GM19023 (cell line): ENCODE data around the gene GRK5.

ENCODE experiments used
- ATAC-seq: cut with Tn5 transposase; IDR thresholded peaks from one replicate; pipeline ENCODE4 v1.9.1; 2021; ENCODE audit warnings: mild to moderate bottlenecking, moderate library complexity; ENCODE audit not compliant: unreplicated experiment

The GRK5 gene

DNA sequence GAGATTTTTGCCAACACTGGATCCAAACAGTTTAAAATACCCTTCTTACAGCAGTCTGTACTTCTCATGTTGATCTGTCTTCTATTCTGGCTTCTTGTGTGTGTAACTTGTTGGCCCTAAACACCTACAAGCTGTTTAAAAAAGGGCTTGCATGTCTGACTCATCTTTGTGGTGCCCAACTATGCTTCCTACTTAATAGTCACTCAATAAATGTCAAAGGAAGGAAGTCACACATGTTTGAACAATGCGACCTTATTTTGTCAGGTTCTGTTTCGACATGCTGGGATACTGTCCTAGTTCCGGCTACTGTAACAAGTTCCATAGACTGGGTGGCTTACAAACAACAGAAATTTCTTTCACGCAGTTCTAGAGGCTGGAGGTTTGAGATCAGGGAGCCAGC, 9.4 kb upstream of the GRK5 start:
- no peak for ATAC-seq

DNA sequence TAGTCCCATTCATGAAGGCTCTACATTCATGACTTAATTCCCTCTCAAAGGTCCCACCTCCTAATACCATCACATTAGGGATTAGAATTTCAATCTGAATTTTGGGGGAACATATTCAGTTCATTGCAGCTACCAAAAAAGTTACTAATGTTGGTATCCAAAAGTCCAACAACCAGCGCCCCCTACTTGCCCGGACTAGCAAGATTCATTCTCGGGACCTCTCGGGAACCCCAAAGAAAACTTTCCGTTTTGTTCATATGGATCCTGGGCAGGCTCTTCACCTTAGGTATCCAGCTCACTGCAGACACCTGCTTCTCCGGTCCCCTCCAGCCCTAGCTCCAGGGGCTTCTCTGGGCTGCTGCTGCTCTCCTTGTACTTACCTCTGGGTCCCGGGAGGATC, 8.9 kb upstream of the GRK5 start:
- ATAC-seq = no peak

DNA sequence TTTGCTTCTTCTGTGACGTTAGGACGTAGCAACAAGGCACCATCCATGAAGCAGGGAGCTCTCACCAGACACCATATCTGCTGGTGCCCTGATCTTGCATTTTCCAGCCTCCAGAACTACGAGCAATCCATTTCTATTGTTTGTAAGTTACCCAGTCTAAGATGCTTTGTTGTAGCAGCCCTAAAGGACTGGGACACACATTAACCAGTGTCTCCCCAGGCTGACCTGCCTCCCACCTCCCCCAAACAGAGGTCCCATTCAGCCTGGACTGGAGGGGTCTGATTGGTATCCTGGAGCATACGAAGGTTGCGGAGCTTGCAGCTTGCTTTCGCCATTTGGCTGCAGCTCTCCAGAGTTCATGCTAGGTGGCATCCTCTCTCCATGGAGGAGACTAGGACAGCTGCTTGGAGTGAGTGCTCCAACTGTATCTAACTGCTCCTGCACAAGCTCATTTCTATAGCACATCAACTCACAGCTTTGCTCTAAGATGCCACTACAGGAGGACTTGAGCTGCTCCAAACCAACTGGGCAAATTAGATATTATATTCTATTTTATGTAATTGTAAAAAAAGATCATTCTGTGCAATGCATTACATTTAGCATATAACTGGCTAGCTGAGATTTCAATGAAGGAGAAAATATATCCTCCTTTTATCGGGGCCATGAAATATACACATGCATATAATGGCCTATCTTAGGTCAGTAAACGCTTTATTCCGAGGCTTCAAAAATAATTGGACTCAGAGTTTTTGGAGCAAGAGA, 8.0 kb upstream of the GRK5 start:
- ATAC-seq = no peak

DNA sequence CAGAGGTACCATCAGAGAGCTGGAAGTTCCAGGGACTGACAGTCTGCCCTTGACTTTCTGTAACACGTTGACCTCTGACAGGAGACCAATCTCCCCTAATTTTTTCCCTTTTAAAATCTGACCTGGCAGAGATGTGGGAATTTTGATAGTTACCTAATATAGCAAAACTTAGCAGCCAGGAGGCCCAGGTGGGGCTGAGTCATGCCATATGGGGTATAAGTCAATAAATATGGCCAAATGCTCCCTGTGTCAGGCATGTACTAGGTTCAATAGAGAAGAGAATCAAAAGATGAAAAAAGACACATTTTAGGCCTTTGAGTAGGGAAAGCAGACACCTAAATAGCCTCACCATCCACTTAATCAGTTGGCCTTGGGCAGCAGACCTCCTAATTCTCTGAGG, 6.1 kb upstream of the GRK5 start:
- no peak for ATAC-seq

DNA sequence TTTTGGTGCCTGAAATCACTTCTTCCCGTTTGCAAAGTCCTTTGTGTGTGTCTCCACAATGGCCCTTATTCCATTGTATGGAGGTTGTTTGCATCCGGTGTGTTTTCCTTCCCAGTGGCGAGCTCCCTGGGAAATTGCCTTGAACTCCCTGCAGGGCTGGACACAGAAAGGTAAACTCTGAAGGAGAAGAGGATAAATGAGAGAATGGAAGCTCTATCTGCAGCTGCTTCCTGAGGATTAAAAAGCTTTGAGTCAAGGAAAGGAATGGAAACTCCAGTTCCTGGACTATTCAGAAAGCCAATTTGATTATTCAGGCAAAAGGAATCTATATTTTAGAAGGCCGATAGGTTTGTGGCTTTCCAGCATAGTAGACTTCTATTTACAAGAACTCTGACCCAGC, 4.4 kb upstream of the GRK5 start:
- ATAC-seq = no peak

DNA sequence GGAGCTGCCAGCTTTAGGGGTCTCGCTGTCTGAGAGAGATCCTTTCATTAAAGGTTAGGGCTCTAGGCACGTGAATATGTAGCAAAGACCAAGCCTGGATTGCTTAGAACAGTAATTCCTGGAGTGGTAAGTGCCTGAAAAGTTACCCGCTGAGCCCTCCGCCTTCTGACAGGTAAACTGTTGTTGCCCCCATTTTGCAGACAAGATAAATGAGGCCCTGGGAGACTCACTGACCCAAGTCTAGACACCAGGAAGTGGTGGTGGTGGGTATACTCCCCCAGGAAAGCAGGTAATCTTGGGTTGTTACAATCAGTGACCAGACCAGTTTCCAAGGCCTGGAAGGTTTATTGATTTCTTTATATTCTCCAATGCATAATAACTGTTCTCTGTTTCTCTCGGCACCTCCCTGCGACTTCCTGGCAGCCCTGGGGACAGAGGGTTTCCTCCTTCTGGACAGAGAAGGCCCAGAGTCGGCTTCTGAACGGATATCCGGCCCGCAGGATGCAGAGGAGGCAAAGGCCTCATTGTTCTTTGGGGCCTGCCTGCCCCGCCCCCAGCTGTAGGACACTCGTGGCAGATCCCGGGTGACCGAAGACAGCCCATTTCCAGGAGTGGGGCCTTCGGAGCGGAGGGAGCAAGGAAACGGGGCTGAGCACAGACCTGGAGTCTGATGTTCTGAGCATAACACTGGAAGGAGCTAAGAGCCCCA, 1.3 kb upstream of the GRK5 start:
- ATAC-seq = peak; percentile 25

DNA sequence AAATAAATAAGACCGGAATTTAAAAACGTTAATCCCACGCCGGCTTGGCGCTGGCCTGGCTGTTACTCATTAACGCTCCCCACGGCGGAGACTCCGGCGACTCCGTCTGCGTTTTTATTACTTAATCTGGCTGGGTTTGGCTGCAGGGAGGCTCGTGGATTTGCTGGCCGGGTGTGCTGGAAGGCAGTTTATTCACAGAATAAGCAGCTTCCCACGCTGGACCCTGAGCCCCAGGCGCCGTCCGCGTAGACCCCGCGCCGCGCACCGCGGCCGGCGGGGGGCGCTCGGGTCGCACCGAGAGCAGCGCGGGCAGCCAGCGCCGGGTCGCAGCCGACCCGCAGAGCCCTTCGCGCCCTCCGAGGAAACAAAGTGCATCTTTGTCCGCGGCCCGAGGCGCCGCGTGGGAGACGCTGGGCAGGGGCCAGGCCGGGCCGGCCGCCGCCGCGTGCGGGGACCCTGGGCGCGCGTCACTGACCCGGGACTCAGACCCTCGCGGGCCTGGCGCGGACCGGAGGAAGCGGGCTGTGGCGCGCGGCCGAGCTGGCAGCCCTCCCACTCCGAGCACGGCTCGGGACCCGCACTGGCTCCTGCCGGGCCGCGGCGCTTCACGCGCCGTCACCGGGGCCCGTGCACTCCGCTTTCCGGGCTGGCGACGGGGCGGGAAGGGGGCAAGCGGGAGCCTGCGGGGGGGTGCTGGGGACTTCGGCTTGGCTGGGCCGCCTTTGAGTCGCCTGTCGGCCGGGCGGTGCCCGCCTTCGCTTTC, 587 bp upstream of the GRK5 start:
- peak; percentile 62 for ATAC-seq

DNA sequence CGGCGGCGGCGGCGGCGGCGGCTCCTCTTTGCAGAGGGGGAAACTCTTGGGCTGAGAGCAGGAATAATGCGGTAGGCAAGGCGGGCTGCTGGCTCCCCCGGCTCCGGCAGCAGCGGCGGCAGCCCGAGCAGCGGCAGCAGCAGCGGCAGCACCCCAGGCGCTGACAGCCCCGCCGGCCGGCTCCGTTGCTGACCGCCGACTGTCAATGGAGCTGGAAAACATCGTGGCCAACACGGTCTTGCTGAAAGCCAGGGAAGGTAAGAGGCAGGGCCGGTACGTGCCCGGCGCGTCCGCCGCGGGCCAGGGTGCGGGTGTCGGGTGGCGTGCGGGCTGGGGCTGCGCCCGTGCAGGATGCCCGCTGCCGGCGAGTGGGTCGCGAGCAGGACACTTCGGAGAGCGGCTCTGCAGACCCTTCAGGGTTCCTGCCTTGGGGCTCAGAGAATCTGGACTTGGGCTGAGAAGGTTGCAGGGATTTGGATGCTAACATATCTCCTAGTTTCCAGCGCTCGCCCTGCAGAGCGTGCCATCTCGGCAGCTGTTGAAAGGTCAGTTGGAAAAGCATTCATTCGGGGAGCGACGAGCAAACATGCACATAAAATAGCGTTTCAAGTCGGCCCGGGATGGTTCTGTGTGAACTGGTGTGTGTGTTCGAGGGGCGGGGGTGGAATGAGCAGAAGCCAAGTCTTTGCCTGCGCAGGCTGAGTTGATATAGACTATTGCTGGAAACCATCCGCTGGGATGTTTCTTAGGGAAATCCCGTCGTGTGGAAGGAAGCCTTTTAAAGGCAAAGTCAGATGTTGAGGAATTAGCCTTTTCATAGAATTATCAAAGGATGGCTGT, 562 bp downstream of the GRK5 start:
- ATAC-seq = peak; percentile 0

DNA sequence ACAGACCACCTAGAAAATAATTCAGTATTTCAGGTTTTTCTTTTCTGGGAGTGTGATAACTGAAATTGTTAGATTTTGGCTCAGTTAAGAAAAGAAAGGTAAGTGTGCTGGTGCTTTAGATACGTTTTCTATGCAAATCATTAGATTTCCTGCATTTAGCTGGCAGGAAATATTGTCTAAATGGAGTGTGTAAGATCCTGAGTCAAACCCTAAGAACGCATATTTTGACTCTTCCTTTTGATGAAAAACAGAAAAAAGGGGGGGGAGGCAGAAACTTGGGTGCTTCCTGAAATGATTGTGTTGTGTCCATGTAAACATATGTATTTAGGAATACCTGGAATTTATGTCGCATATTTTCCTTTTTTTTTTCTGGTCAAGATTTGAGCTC, 1.2 kb downstream of the GRK5 start:
- no peak for ATAC-seq

DNA sequence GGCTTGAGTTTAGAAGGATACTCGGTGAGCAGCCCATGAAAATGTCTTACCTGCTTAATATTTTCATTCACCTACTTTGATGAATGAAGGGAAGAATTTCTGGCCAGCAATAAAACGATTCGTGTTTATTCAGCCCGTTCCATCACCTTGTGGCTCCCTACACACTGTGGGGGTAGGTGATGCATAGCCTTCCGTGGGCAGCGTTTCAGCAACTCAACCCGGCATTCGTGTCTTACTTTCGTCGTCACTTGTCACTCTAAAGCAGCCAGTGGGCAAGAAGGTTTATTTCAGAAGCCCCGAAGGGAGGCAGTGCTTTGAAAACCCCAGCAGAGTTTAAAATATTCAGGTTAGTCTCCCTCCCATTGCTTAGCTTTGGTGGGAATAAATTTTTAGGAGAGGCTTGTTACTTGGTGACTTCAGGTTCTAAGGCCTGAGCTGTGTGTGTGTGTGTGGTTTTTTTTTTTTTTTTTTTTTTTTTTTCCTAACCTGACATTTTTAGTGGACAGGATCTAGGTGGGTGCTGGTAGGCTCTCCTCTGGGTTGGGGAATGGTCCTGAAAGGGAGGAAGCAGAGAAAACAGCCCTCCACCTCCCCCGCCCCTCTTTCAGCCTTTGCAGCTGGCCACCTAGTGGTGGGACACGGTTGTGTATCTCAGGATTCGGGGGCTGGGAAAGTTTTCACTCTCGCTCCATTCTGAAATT, 1.8 kb downstream of the GRK5 start:
- no peak for ATAC-seq

DNA sequence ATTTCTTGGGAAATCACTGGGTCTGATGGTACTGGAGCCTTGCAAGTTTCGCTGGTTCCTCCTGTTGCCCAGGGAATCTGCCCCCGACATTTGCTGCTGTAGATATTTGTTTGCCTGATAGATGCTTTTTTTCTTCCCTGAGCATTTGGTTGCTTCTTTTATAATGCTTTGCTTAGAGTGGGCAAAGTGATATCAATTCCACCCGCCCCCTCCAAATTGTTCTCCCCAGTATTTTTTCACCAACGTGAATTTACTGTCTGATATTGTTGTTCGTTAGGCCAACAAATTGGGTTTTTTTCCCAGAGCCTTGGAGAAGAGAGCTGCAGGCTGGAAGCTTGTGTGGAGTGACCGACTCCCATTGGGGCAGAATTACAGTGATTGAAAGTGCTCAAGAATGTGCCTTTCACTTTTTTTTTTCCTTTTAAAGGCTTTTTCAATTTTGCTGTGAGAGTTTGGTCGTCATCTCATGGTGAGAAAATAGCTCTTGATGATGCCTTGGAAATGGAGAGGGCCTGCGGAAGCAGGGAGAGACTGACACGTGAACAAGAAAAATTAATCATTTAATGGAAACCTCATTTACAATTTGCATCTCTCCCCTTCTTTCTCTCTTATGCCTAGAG, 2.5 kb downstream of the GRK5 start:
- ATAC-seq = no peak

DNA sequence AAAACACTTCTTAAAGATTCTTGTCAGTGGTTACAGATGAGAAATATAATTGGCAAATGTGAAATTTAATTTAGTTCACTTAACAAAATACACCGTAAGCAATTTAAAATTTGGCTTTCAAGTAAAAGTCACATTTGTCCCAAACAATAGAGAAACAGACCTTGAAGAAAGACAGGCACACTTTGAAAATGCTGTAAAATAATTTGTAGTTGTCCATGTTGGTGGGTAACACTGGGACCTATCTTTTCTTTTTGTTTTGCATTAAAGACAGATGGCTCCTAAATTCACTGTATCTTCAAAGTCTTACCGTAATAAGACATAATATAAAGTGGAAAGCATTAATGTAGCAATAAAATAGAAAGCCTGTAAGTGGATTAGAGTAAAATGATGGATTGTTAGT, 3.3 kb downstream of the GRK5 start:
- no peak for ATAC-seq

DNA sequence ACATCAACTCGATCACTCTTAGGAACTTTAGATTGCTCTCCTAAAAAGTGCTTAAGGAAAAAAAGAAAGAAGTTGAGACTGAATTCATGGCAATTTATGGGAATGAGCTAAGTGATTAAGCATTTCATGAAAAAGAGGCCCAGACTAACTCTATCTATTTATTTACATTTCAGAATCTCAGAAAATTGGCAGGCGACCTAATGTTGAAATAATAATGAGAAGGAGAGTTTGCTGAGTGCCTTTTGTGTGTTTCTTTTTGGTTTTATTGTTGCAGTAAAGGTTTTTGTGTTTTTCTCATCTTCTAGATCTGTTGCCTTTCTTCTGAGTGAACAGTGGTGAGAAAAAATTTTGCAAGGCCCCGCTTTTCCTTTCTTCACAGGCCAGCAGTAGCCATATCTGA, 3.8 kb downstream of the GRK5 start:
- ATAC-seq = no peak

DNA sequence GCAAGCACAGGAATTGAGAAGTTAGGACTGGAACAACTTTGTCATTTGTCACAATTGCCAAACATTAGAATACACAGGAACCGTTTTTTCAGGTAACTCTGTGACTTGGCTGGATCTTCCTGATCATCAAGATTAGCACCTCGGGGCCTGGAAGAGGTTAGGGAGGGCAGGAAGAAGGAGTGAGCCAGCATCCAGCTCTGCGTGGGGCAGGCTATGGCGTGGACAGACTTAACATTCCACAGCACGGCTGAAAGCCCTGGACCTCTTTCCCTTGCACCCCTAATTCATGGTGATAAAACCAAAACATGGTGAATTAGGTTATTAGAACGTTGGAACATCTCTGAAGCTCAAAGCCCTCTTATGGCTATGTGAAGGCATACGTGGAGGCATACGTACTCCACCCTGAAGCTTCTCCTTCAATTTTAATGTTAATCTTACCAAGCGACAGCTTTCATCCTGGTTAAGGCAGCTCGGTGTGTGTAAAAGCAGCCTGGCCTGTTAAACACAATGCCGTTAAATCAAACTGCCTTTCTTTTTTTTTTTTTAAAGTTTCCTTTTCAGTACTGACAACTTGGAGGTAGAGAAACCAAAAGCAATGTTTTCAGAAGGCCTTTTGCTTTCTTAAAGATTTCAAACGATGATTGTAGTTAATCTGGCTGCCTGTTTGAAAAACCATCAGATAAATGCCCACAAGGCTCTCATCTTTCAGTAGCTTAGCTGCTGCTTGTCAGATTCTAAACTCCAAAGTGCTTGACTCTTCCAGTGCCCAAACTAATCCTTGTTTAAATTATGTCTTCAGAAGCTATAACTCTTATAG, 4.5 kb downstream of the GRK5 start:
- no peak for ATAC-seq

DNA sequence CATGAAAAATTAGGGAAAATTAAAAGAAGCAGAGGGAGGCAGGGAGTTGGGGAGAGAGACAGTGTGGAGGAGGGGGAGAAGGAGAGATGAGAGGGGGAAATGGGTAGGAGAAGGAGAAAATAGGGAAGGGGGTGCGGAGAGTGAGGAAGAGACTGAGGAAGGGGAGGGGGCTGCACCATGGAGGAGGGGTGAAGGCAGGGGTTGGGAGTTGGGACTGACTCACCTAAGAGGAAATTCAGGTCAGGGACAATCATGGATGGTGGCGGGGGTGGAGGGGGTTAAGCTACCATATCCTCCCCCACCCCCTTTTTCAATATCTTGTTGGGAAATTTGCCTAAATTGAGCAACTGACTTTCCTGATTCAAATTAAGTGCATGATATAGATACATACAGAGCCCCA, 8.0 kb downstream of the GRK5 start:
- ATAC-seq = no peak

DNA sequence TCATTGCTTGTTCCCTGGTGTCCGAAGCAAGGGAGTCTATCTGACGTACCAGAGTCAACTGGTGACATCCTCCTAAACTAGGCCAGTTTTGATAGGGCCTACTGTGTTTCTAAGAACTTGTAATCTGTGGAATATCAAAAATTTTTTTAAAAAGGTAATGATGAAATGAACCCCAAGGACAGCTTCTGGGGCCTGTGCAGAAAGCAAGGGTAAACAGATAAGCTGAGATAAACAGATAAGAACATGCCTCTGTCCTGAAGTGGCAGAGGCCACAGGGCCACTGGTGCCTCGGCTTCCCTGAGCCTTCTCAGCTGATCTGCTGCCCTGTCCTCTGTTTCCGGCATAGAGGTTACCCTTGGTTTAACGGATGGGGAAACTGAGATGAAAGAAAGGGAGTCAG, 8.8 kb downstream of the GRK5 start:
- ATAC-seq = no peak

DNA sequence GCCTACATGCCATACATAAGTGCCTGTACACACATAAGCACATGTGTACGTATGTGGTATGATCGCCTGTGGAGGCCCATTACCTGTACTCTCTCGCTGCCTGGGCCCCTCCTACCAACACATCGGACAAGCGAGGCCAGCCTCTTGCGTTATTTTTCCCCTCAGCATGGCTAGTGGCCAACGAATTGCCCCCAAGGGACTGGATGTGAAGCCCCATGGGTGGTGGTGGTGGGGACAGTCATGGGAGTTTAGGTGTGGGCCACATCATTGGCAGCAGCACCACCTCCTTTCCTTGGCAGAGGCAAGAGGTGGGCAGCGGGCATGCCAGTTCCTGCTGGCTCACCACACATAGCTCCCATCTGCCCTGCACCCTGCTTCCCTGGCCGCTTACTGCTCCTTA, 10.0 kb downstream of the GRK5 start:
- ATAC-seq = no peak

DNA sequence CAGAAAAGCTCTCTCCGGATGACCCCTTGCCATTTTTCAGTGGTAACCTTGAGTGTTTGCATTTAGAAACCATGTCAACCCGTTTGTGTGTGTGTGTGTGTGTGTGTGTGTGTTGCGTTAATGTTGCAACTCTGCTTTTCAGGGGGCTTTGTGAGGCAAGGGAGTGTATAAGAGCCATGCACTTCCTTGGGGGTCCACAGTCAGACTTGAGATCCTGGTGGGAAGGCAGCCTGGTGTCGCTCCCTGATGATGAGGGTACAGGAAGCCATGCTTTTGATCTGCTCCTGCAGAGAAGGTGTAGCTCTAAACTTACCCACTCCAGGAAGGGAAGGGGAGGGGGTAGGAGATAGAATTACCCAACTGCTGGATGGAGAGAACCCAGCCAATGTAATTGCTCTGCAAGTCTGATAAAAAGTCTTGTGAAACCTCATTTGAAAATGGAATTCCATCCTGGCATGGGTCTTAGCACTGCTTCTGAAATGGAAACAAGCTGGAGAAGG, 10.7 kb downstream of the GRK5 start:
- ATAC-seq = no peak

DNA sequence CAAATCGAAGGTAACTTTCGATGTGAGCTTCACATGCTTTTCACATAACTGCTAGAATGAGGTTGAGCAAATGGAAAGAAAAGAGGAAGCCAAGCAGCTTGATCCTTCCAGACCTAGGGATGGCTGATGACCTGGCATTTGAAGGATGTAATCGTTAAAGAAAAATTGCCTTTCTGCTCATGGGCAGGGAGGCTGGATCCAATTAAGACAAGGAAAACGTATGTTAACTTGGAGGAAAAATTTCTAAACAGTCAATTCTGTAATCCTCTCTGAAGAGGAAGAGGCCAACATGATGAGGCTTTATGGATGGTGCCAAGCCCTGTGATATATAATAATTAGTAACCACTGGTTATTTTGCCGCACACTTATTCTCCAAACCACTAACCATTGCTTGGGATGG, 12.5 kb downstream of the GRK5 start:
- no peak for ATAC-seq
